AG08395 (cell line): Measurements from ENCODE around the gene TRANK1.
"Not testable (repeated sequence)": the region's sequence is repeated elsewhere in the genome, so short reads cannot be mapped to it uniquely, and the experiment has no call there.

ENCODE experiments used
- DNase-seq: peaks from one replicate; pipeline ENCODE4 v3.0.0; 2012; ENCODE audit warnings: mixed read lengths, low spot score

Gene TRANK1

GRCh38 chr3:36919439-36920160, 25.3 kb downstream of the TRANK1 start:
- DNase-seq, result no peak

GRCh38 chr3:36918050-36918449, 26.8 kb downstream of the TRANK1 start:
- DNase-seq, result no peak

- DNase-seq, result peak; percentile 41
Measured at GRCh38 chr3:36911990-36912804, 32.7 kb downstream of the TRANK1 start.

- no peak for DNase-seq
Measured at GRCh38 chr3:36909666-36910065, 35.2 kb downstream of the TRANK1 start.

GRCh38 chr3:36909181-36909580, 35.7 kb downstream of the TRANK1 start:
- no peak for DNase-seq

- DNase-seq, result no peak
Measured at GRCh38 chr3:36908647-36909180, 36.1 kb downstream of the TRANK1 start.

GRCh38 chr3:36907911-36908646, 36.8 kb downstream of the TRANK1 start:
- peak; percentile 53 for DNase-seq

- peak; percentile 35 for DNase-seq
Measured at GRCh38 chr3:36906504-36907149, 38.2 kb downstream of the TRANK1 start.

- DNase-seq, result no peak
Measured at GRCh38 chr3:36905545-36905944, 39.3 kb downstream of the TRANK1 start.

GRCh38 chr3:36904641-36905040, 40.2 kb downstream of the TRANK1 start:
- peak; percentile 39 for DNase-seq

- not testable (repeated sequence) for DNase-seq
Measured at GRCh38 chr3:36904065-36904464, 40.8 kb downstream of the TRANK1 start.

- no peak for DNase-seq
Measured at GRCh38 chr3:36903119-36903882, 41.6 kb downstream of the TRANK1 start.

- DNase-seq, result no peak
Measured at GRCh38 chr3:36901588-36901987, 43.3 kb downstream of the TRANK1 start.

GRCh38 chr3:36900474-36901443, 44.1 kb downstream of the TRANK1 start:
- no peak for DNase-seq

- DNase-seq, result no peak
Measured at GRCh38 chr3:36895496-36896409, 49.1 kb downstream of the TRANK1 start.

- no peak for DNase-seq
Measured at GRCh38 chr3:36894914-36895313, 49.9 kb downstream of the TRANK1 start.

- DNase-seq, result no peak
Measured at GRCh38 chr3:36893826-36894225, 51.0 kb downstream of the TRANK1 start.

GRCh38 chr3:36893137-36893557, 51.7 kb downstream of the TRANK1 start:
- DNase-seq, result peak; percentile 62
